ENCODE measurements around the gene DOK4.

Gene DOK4

DNA sequence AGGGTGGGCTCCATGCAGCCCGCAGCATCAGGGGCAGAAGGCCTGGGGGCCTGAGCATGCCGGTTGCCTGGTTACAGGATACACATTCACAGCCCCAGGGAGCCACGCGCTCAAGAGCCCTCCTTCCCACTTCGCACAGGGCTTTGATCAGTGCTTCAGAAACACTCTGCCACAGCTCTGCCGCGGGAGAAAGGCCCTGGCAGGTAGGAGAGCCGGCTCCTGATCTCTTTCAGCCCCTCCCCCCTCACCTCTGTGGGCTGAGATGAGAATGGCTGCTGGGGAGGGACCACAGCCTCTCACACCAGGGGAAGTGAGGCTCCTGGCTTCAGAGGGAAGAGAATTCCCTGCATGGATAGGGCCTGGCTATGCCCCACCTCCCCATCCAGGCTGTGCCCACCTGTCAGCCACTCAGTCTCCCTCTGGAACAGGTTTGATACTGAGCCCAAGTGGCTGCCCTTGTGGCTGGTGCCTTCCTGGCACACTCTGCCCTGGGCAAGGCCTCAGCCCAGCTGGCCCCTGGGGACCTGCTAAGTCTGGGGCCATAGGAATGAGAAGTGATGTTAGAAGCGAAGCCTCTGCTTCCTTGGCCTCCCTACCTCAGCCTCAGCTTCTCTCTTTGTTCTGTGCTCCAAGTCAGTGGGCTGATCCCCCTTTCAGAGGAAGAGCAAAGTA is 8.6 kb downstream of the DOK4 start:
- DNase-seq (ENCODE audit: low read depth): no peak

- DNase-seq (ENCODE audit: low read depth): no peak
Observed at GRCh38 chr16:57476546-57477410, 9.5 kb downstream of the DOK4 start.

DNA sequence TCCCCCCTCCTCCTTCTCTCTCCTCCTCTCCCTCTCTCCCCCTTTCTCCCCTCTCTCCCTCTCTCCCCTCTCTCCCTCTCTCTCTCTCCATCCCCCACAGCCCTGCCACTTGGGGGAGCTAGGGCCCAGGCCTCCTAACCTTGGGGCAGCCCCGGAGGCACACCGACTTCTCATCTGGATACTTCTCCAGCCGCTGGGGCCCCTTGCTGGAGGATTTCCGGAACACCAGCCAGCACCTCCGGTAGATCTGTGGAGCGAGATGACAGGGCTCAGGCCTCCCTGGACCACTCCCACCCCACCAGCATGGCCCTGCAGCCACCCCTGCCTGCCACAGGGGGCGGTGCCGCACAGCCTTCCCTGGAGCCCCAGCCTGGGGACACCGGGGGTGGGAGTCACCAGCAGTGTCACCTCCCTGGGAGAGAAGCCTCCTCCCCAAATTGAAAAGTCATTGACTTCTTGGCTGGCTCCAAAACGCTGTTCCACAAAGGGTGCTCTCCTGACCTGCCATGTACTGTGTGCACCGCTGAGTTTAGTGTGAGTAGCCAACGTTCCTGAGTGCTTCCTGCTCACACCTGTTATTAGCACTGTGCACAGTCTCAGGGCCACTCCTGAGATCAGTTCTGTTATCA is 10.5 kb downstream of the DOK4 start:
- peak; percentile 26 for DNase-seq (ENCODE audit: low read depth)

DNA sequence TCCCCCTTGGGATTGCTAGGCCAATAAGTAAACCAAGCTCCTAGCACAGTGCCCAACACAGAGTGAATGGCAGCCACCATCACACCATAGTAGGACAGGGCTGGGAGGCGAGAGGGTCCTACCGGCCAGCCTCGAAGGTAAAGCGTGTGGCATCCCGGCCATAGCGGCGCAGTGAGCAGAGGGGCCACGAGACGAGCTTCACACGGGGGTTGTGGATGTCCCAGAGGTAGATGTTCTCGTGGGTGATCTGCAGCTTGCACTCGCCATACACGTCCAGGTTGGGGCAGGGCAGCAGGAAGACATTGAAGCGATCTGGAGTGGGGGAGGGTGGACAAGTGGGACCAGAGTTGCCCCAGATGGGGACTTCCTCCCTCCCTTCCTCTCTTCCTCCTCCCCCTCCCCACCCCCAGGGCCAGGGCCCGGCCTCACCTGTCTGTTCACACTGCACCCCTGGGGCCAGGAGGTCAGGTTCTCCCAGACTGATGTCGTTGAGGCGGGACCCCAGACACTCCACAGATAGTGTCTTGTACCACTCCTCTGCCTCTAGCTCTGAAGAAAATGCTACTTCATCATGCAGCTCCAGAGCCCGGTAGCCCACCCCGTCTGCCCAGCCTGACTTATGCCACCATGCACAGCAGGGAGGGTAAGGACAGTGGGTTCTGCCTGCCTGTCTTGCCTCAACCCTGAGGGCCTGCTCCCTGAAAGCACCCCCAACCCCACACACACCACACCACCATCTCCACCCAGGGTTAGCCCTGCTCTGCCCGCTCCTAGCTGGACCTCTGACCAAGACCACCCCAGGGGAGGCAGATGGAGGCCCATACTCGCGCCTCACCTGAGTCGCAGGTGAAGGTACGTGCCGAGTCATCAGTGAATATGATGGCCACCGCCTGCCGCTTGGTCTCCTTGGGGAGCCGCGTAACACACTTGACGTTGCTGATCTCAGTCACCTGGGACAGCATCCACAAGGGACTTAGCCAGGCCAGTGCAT is 11.3 kb downstream of the DOK4 start:
- no peak for DNase-seq (ENCODE audit: low read depth)

DNA sequence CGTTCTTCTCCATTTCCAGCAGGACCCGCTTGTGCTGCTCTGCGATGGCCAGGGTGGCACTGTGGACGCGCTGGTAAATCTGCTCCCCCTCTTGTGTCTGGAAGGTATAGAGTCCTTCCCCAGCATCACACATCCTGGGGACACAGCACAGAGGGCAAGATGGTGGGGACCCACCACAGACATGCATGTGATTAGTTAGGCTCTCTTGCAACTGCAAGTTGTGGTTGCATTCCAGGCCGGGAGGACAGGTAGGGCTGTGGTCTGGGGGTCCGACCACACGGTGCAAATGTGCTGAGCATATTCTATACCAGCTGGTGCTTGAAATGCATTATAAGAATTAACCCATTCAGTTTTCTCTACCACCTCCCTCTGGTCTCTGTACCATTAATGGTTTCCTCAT is 12.4 kb downstream of the DOK4 start:
- DNase-seq (ENCODE audit: low read depth): no peak

- DNase-seq (ENCODE audit: low read depth): no peak
Observed at GRCh38 chr16:57473176-57473840, 13.0 kb downstream of the DOK4 start.

GRCh38 chr16:57472665-57473060 is 13.6 kb downstream of the DOK4 start:
- no peak for DNase-seq (ENCODE audit: low read depth)

DNA sequence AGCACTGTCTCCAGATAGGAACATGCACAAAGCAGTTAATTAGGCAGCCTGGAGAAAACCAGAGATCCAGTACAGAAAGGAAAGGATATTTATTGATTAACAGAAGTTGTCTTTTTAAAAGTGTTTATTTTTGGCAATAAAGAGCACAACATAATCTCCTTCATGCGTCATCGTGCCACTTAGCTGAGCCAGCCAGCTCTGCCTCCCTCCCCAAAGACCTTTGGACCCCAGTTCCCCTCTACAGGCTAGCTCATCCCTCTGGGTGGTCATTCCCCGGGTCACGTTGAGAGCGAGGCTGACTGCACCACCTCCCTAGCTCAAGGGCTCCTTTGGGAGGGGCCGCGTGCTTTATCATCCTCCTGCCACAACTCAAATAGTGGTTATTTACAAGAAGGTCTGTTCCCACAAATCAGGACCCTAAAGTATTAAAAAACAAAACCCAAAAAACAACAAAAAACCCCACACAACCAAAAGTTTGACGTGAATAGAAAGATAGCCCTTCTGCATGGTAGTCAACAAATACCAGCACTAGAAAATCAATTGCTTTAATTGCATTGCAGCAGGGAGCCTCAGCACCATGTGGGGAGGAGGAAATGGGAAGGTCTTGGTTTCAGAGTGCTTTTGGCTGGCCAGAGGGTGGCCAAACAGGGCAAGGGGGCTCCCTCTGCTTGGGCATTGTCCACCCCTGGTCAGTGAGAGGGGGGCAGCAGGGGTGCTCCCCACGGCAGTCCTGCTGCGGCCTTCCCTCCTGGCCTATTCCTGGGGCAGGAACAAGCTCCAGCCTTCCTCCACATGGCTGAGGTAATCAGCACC is 14.2 kb downstream of the DOK4 start:
- no peak for DNase-seq (ENCODE audit: low read depth)

DNA sequence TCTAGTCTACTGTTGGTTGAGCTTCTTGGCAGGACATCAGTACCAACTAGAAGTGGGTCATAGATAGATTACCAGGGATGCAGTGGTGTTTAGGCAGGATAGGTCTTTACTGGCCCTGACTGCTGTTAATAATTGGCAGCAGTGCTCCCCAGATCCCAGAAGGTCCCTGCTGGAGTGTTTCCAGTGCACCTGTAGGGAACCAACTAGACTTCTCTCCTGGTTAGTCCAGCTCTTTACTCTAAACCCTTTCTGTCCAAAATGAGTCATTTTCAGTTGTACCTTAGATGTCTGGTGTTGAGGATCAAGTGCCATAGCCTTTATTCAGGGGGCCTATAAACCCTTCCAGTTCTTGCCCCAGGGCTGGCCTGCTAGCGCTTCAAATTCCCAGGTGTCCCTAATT is 15.1 kb downstream of the DOK4 start:
- DNase-seq (ENCODE audit: low read depth): no peak

- no peak for DNase-seq (ENCODE audit: low read depth)
Observed at GRCh38 chr16:57470711-57471110, 15.6 kb downstream of the DOK4 start.

DNA sequence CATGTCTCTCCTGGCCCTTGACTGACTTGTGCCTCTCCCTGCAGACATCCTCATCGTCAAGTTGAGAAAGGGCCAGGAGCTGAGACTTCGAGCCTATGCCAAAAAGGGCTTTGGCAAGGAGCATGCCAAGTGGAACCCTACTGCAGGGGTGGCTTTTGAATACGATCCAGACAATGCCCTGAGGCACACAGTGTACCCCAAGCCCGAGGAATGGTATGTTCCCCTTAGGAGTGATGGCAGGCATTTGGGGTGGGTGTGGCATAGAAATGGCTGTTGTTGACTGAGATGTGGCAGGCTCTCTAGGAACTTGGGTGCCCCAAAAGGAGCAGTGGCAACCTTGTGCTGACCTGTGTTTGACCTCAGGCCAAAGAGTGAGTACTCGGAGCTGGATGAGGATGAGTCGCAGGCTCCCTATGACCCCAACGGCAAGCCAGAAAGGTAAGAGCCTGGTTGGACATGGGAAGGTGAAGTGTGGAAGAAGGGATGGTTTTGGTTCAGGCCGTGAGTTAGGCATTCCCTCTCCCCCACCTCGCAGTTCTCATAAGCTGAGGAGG is 16.3 kb downstream of the DOK4 start:
- no peak for DNase-seq (ENCODE audit: low read depth)

GRCh38 chr16:57469046-57469445 is 17.2 kb downstream of the DOK4 start:
- no peak for DNase-seq (ENCODE audit: low read depth)

GRCh38 chr16:57468346-57468745 is 17.9 kb downstream of the DOK4 start:
- no peak for DNase-seq (ENCODE audit: low read depth)

DNA sequence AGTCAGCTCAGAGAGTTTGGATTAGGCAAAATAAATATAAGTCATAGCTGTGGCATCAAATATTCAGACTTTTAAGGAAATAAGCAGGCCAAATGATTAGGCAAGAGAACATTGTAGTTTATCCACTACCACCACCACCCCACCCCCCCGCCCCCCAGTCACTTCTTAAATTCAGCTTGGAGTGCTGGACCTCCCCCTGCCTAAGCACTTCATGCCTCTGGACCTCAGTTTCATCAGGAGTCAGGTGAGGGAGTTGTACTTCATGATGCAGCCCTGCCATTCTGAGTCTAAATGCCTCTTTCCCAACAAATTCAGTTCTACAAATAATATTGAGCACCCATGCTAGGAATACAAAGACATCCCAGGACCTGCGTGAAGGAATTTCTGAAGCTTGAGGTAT is 21.8 kb downstream of the DOK4 start:
- no peak for DNase-seq (ENCODE audit: low read depth)

GRCh38 chr16:57462978-57463362 is 23.3 kb downstream of the DOK4 start:
- no peak for DNase-seq (ENCODE audit: low read depth)

- peak; percentile 91 for DNase-seq (ENCODE audit: low read depth)
Observed at GRCh38 chr16:57462209-57462977, 23.9 kb downstream of the DOK4 start, which contains the start of gene POLR2C. POLR2C (plus strand) TSS chr16:57462679; CDS start chr16:57462725, 46 bp downstream.

DNA sequence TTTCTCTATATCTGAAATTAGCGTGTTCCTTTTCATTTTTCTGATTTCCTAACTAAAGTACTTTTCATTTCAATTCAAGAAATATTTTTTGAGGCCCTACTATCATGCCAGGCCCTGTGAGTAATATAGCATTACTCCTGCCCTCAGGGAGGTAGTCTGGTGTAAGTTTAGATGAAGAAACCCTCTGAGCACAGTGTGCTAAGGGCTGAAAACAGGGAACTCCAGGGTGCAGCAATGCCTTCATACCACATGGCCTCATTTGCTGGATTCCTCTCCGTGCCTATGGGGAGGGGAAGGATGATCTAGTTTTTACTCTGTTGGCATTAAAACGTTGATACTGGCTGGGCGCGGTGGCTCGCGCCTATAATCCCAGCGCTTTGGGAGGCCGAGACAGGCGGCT is 34.3 kb downstream of the DOK4 start:
- no peak for DNase-seq (ENCODE audit: low read depth)

DNA sequence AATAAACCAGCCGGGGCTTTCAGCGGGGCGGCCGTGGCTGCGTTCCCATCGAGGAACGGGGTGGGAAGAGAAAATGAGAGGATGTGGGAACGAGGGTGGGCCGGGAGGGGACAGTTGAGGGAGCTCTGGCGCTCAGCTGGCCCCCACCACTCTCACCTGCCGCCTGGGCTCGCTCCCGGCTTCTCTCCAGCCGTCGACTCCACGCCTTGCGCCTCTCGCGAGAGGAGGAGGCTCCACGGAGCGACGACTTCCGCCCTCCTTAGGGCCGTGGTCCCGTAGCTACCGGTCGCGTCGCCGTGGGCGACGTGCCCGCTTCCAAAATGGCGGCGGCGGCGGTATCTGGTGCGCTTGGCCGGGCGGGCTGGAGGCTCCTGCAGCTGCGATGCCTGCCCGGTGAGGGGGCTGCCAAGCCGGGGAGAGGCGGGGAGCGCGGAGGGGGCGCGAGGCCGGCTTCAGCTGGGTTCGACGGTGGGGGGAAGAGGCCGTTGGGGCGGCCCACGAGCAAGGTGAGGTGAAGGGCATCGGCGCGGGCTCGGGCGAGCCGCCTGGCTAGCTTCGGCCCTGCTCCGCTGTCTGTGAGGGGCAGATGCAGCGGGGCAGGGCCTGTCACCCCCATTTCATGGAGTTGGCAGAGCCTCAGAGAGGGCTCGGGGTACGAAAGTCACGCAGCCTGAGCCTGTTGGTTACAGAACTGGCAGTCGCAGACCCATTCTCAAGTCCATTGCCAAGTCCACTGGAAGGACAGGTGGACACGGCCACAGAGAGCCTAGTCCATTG is 38.9 kb downstream of the DOK4 start, which contains the start of the genes CIAPIN1 and COQ9:
TSS of gene CIAPIN1 (minus strand) at position 200 of the 777 bp plus-strand sequence. CDS start 6,457 bp downstream, outside the sequence.
TSS of gene COQ9 (plus strand) at position 294 of the 777 bp plus-strand sequence. CDS start at position 321, 27 bp downstream.
- DNase-seq (ENCODE audit: low read depth): peak; percentile 80

Measured in stimulated activated CD8-positive, alpha-beta memory T cell treated with anti-CD3 and anti-CD28 coated beads, Interleukin-15, amount 100 ng/mL, for 1 hour (primary cell).